Heart right ventricle (tissue), 16 donors: ENCODE results near the gene GRAMD2B. TPM values are rescaled to one million over a fixed set of nuclear protein-coding genes. Genes with fewer than 3 reads are reported as not detected.

ENCODE experiments used
- ATAC-seq, 8 donors: fragments of 200-7000 bp; cut with Tn5 transposase; one replicate each; pipeline ENCODE4 v1.9.1; 2020; ENCODE audit warnings: mild to moderate bottlenecking in 8 of 8, moderate library complexity in 8 of 8, moderate number of reproducible peaks in 1 of 8
- DNase-seq, 2 donors: peaks; one replicate each; pipeline ENCODE4 v3.0.0-alpha.2; 2020
- H3K27ac ChIP-seq, 10 donors: fragments of 200-600 bp; sonication (generic) in 2 of 10; one replicate each; pipeline versions ENCODE4 v1.5.0 to v1.8.0; 2020 to 2022; ENCODE audit warnings: mild to moderate bottlenecking in 3 of 10
- H3K27me3 ChIP-seq, 7 donors: fragments of 200-600 bp; one replicate each; pipeline ENCODE4 v1.8.0; 2021 to 2022; ENCODE audit warnings: mild to moderate bottlenecking in 2 of 7
- H3K36me3 ChIP-seq, 9 donors: fragments of 200-600 bp; sonication (generic) in 1 of 9; one replicate each; pipeline versions ENCODE4 v1.5.0 to v1.8.0; 2020 to 2022; ENCODE audit warnings: mild to moderate bottlenecking in 2 of 9
- H3K4me1 ChIP-seq, 9 donors: fragments of 200-600 bp; sonication (generic) in 1 of 9; one replicate each; pipeline versions ENCODE4 v1.5.0 to v1.8.0; 2020 to 2022; ENCODE audit warnings: mild to moderate bottlenecking in 4 of 9
- H3K4me3 ChIP-seq, 10 donors: fragments of 200-600 bp; sonication (generic) in 2 of 10; one replicate each; pipeline versions ENCODE4 v1.5.0 to v1.8.0; 2020 to 2022; ENCODE audit warnings: mild to moderate bottlenecking in 7 of 10, moderate library complexity in 2 of 10
- H3K9me3 ChIP-seq, 11 donors: fragments of 200-600 bp in 10 of 11; sonication (generic) in 2 of 11; one replicate each; pipeline versions ENCODE4 v1.5.0 to v1.8.0; 2013 to 2022; ENCODE audit warnings: mild to moderate bottlenecking in 2 of 11, control low read depth in 1 of 11, moderate library complexity in 1 of 11
- CTCF ChIP-seq, 9 donors: fragments of 200-600 bp; sonication (generic) in 2 of 9; IDR thresholded peaks; one replicate each; pipeline versions ENCODE4 v1.5.0 to v1.8.0; 2021 to 2022; ENCODE audit warnings: antibody characterized with exemption in 9 of 9, mild to moderate bottlenecking in 5 of 9, moderate library complexity in 1 of 9
- WGBS, 2 donors: extraction: QIAGEN DNeasy Blood & Tissue Kit; methylation state at CpG; one replicate each; pipeline ENCODE4 v1.1.7; 2013; ENCODE audit warnings: inconsistent platforms in 1 of 2; 5-methylcytosine and 5-hydroxymethylcytosine counted together
- intact Hi-C, 10 donors: fragments of 100-400 bp; cut with DNase I; formaldehyde crosslinking; loops; one replicate each; pipeline versions ENCODE4 v1.11.1 to v1.14.2; 2022
- polyA plus RNA-seq, 2 donors: library from polyadenylated mRNA; stranded (reverse); fragments of 200-250 nt; gene quantifications; one replicate each; pipeline ENCODE4 v1.2.3, GENCODE V29; 2013
- total RNA-seq, 10 donors: library from RNA; stranded (reverse); fragmentation: NEBNext Ultra II Directional in 3 of 10; extraction: Animal tissue kit (Norgen Biotek cat#: 25700) in 3 of 10; gene quantifications; one replicate each; pipeline versions ENCODE4 v1.2.1 to v1.2.4, GENCODE V29; 2021 to 2023
- donor health status: Arrhythmogenic right ventricular cardiomyopathy.
- donor health status: ischemic (EF 13 %, LVEDD 7.1; RV severe dilation, severe dysfunction).
- donor health status: healthy with polysubstance abuse.
- donor health status: DM: no; HTN: yes; CAD: no.
- donor health status: DM: no; HTN: no; CAD: no.
- donor health status: ischemic (EF 25% LVEDD 6.9; RV normal size, moderate dysfunction).
- donor health status: ischemic (EF 25% LVEDD 5.7; RV mildly dilated, moderate dysfunction).
- donor health status: healthy.
- donor health status: DM: yes; HTN: yes; CAD: no.
- donor health status: Ischemic cardiomyopathy.
- donor health status: ischemic (EF 35%, LVEDD 5.7; RV mildly dilated, moderate dysfunction).
- donor health status: nonischemic (EF 11% LVEDD 7.7; RV severe dilation, severe dysfunction).
- donor health status: DM: yes; HTN: yes; CAD: no.
- donor health status: PGD.
- donor health status: ischemic (EF 29% LVEDD 5.4; RV normal size, mild dysfunction).
- donor health status: nonischemic (EF 23%, LVEDD 6.1; RV moderate dilation, normal function).

GRAMD2B gene
- total and polyA plus RNA-seq, 12 donors, result 10.7 to 47.3 (median 33.7) TPM

- Histone ChIP-seq H3K27ac (no peak overlapping the region), H3K36me3 (peaks cover 0 to 55% (median 8%) of the 10 kb centered on the region in 9 donors), H3K4me1 (peaks cover 0 to 15% (median 9%) of the 10 kb centered on the region in 9 donors), H3K27me3 (no peaks in the 10 kb centered on the region), H3K4me3 (no peak overlapping the region), H3K9me3 (peaks cover 0 to 4% (median 0%) of the 10 kb centered on the region in 11 donors)
- 89 to 94% methylated on average over 8 of the region's 8 CpGs for whole genome bisulfite sequencing, 2 donors
- no peak for TF ChIP-seq CTCF (IDR thresholded peaks at IDR 0.05)
- ATAC-seq (no peak), DNase-seq (no peak)
- intact Hi-C loops, result loop anchor here in 1 of 10 donors (10.0 kb wide), 1 partner anchor 60 kb away; no protein-coding TSS in a partner anchor
Observed at GRCh38 chr5:126435261-126435660, 12.1 kb downstream of the GRAMD2B start.

GRCh38 chr5:126435714-126436113 is 12.5 kb downstream of the GRAMD2B start:
- no peak for TF ChIP-seq CTCF (IDR thresholded peaks at IDR 0.05)
- 86 to 89% methylated on average over 2 of the region's 2 CpGs for WGBS, 2 donors
- intact Hi-C loops, result loop anchor here in 1 of 10 donors (10.0 kb wide), 1 partner anchor 59 kb away; no protein-coding TSS in a partner anchor
- Histone ChIP-seq H3K27ac (no peak overlapping the region), H3K9me3 (peaks cover 0 to 8% (median 0%) of the 10 kb centered on the region in 11 donors), H3K27me3 (no peaks in the 10 kb centered on the region), H3K4me1 (peaks cover 0 to 15% (median 9%) of the 10 kb centered on the region in 9 donors), H3K36me3 (peaks cover 0 to 51% (median 8%) of the 10 kb centered on the region in 9 donors), H3K4me3 (no peak overlapping the region)
- DNase-seq, result no peak
- no peak for ATAC-seq

GRCh38 chr5:126437721-126438120 is 14.5 kb downstream of the GRAMD2B start:
- DNase-seq (no peak), ATAC-seq (no peak)
- peaks cover 0 to 47% (median 8%) of the 10 kb centered on the region in 9 donors for H3K36me3 ChIP-seq
- no peaks in the 10 kb centered on the region for H3K27me3 ChIP-seq
- no peak overlapping the region for H3K27ac ChIP-seq
- H3K4me3 ChIP-seq, result no peak overlapping the region
- peaks cover 0 to 9% (median 0%) of the 10 kb centered on the region in 11 donors for H3K9me3 ChIP-seq
- intact Hi-C loops, result loop anchor here in 1 of 10 donors (10.0 kb wide), 1 partner anchor 57 kb away; no protein-coding TSS in a partner anchor
- no peak for TF ChIP-seq CTCF (IDR thresholded peaks at IDR 0.05)
- WGBS, 2 donors, result 91 to 95% methylated on average over 1 of the region's 1 CpG
- peaks cover 0 to 23% (median 9%) of the 10 kb centered on the region in 9 donors for H3K4me1 ChIP-seq

- ATAC-seq, result no peak
- Histone ChIP-seq H3K27ac (no peak overlapping the region), H3K27me3 (no peaks in the 10 kb centered on the region), H3K4me3 (no peak overlapping the region), H3K9me3 (peaks cover 0 to 9% (median 0%) of the 10 kb centered on the region in 11 donors), H3K4me1 (peaks cover 0 to 20% (median 4%) of the 10 kb centered on the region in 9 donors), H3K36me3 (peaks cover 0 to 47% (median 8%) of the 10 kb centered on the region in 9 donors)
- 84 to 90% methylated on average over 4 of the region's 4 CpGs for WGBS, 2 donors
- intact Hi-C loops, result loop anchor here in 1 of 10 donors (10.0 kb wide), 1 partner anchor 57 kb away; no protein-coding TSS in a partner anchor
- no peak for DNase-seq
- no peak for TF ChIP-seq CTCF (IDR thresholded peaks at IDR 0.05)
Observed at GRCh38 chr5:126438267-126438666, 15.1 kb downstream of the GRAMD2B start.
